ENCODE results near the gene USP16.

USP16 gene

DNA sequence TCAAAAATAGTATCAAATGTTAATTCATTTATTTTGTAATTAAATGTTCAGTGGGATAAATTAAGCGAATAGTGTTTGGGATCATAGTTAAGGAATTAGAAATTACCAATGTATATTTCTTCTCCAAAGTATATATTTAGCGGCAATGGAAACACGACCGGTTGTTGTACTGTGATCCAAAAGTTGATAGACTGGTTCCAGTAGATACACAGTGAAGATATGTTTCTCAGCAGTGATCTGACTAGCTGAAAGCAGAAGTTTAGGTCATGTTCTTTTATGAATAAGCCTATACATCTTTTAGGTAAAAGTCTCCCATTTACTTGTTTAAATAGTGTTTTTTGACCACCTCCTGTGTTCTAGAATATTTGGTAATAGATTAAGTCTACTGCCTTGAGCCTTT is 8.8 kb downstream of the USP16 start:
- no peak for DNase-seq (ENCODE audit: low read depth in 1 of 2, low spot score in 1 of 2)

DNA sequence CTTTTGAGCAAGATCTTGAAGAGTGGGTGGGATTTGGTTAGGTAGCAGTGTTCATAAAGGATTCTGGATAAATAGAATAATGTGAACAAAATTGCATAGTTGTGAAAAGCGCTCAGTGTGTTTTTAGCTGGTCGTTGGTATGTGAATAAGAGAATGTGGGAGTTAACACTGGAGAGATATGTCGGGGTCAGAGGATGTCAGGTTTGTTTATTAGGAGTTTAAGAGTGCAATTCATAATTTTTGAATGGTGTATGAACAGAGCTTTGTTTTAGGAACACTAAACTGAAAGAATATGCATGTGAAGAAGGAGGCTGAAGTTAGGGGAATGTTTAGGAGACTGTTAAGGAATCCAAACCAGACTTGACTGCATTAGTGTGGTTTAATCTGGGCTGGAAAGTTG is 9.4 kb downstream of the USP16 start:
- no peak for DNase-seq (ENCODE audit: low read depth in 1 of 2, low spot score in 1 of 2)

DNA sequence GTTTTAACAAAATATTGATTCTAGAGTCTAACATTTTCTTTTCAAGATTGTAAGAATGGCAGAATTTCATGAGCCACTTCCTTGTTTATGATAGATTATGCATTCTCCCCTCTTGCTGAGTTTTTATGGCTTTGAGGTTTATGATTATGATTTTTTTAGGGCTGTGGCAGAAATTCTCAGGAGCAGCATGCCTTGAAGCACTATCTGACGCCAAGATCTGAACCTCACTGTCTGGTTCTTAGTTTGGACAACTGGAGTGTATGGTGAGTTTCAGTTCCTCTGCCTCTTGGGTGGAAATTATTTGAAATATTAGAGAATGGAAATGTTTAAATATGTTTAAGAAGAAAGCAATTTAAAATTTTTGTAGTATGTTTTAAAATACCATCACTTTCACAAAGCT is 10.2 kb downstream of the USP16 start:
- no peak for DNase-seq (ENCODE audit: low read depth in 1 of 2, low spot score in 1 of 2)

DNA sequence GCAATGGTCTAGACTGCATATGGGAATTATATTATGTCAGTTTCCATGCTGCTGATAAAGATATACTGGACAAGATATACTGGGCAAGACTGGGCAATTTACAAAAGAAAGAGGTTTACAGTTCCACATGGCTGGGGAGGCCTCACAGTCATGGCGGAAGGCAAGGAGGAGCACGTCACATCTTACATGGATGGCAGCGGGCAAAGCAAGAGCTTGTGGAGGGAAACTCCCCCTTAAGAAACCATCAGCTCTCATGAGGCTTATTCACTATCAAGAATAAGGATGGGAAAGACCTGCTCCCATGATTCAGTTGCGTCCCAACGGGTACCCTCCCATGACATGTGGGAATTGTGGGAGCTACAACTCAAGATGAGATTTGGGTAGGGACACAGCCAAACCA is 27.8 kb downstream of the USP16 start:
- DNase-seq (ENCODE audit: low read depth in 1 of 2, low spot score in 1 of 2), result no peak

DNA sequence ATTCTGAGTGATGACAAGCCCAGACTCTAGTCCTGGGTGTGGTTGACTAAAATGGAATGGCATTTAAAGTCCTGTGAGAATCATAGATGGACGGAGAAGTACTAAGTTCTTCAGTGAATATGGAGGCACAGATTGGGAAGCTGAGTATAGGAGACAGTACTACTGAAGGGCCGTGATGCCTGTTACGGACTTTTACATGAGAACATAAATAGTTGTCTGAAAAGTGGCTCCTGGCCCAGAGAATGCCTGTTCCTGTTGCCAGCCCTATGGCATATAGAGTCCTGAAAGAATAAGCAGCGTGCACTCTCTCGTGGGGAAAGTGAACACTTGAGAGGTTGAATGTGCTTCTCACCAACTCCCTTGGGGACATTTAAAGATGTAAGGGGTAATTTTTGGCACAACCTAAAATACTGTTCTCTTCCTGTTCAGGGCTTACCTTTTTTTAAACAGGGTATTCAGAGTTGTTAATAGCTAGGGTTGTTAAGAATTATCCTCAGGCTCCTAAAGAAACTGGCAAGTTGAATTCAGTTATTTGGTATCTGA is 28.6 kb downstream of the USP16 start:
- no peak for DNase-seq (ENCODE audit: low read depth in 1 of 2, low spot score in 1 of 2)

DNA sequence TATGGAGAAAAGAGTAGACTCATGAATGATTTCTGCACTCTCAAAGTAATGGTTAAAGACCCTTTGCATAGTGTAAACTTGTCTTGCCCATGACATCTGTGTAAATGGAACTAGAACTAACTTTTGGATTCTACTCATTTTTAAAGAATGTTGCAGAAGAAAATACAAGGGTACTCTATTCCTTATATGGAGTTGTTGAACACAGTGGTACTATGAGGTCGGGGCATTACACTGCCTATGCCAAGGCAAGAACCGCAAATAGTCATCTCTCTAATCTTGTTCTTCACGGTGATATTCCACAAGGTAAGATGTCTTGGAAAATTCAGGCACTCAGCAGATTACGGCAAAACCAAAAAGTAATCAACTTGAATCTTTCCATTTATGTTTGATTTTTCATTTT is 29.2 kb downstream of the USP16 start:
- no peak for DNase-seq (ENCODE audit: low read depth in 1 of 2, low spot score in 1 of 2)

DNA sequence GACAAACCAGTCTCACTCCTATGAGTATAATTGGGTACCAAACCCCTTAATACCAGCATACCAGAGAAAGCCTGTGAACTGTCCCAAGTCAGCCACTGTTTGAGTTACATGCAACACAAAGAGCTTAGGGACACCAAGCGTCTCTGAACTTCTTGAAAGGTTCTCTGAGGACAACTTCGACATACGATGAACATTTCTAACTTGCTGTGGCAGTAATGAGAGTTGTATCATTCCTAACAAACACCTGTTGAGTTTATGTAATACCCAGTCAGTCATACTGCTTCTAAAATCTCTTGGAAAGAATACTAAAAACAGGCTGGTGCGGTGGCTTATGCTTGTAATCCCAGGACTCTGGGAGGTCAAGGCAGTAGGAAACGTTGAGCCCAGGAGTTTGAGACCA is 30.6 kb downstream of the USP16 start:
- no peak for DNase-seq (ENCODE audit: low read depth in 1 of 2, low spot score in 1 of 2)

DNA sequence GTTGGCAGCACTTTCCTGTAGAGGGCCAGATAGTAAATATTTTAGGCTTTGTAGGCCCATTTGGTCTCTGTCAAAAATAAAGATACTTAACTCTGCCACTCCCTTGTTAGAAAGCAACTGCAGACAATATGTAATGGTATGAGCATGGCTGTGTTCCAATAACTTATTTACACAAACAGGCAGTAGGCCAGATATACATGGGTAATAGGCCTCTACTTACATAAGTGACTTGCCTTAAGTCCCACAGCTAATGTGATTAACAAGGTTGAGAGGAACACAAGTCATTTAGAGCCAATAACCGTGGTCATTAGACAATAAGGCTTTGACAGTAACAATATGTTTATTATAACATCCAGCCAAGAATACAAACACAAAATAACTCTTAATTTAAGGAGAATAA is 31.5 kb downstream of the USP16 start:
- DNase-seq (ENCODE audit: low read depth in 1 of 2, low spot score in 1 of 2), result no peak

DNA sequence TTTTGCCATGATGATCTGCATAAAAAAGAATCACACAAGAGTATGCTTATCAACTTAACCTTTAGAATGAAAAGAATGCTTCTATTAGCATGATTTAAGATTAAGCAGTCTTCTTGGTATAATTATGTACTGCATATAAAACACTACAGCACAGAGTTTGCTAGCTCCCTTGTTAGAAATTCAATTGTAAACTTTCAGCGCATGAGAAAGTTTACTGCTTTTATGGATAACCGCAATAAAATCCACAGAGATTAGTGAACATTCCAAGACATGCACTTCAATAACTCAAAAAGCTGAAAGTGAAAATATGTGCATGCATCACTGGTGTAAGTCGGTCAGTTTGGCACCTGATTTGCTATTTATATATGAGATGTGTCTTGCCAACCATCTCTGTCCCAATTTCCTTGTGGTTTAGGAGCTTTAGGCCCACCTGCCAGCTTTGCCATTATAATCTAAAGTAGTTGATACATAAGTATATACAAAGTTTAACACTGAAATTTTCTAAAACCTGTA is 32.1 kb downstream of the USP16 start:
- no peak for DNase-seq (ENCODE audit: low read depth in 1 of 2, low spot score in 1 of 2)

DNA sequence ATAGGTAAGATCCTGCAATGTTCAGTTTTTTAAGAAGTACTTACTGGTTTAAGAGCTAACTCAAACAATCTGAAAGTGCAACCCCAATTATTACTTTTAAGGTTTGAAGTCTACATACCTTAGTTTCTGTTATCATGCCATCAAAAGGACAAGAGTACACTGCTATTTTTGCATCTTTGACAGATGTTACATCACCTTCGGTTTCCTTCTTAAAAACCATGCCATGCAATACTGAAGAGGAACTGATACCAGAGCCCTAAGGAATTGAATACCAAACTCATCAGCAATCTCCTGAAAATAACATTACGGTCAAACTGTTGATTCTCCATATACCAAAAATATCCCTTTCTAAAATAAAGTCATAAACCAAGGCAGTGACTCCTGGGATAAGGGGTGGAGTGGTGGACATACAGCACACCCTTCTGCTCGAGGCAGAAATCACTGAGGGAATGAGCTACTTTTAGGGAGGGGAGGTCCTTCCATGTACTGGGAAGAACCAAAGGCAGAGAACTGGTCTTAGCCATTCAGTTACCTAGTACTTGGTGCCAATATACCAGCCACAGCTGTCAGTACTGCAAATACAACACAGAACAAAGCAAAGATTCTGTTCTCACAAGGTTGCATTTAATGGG is 40.5 kb downstream of the USP16 start:
- DNase-seq (ENCODE audit: low read depth in 1 of 2, low spot score in 1 of 2), result no peak

DNA sequence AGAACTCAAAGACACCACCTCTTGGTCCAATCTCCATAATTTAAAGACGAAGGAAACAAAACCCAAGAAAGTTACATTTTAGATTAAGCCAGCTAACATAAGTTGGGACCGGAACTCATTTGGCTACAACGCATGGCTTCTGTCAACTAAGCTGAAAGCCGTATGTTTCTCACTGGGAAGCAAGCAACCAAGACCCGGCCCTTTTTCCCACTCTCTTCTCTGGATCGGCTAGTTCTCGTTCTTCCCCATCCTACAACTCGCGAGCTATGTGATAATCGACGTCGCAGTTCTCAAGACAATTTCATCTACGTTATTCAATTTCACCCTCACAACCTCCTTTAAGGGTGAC is 48.4 kb downstream of the USP16 start:
- no peak for DNase-seq (ENCODE audit: low read depth in 1 of 2, low spot score in 1 of 2)

DNA sequence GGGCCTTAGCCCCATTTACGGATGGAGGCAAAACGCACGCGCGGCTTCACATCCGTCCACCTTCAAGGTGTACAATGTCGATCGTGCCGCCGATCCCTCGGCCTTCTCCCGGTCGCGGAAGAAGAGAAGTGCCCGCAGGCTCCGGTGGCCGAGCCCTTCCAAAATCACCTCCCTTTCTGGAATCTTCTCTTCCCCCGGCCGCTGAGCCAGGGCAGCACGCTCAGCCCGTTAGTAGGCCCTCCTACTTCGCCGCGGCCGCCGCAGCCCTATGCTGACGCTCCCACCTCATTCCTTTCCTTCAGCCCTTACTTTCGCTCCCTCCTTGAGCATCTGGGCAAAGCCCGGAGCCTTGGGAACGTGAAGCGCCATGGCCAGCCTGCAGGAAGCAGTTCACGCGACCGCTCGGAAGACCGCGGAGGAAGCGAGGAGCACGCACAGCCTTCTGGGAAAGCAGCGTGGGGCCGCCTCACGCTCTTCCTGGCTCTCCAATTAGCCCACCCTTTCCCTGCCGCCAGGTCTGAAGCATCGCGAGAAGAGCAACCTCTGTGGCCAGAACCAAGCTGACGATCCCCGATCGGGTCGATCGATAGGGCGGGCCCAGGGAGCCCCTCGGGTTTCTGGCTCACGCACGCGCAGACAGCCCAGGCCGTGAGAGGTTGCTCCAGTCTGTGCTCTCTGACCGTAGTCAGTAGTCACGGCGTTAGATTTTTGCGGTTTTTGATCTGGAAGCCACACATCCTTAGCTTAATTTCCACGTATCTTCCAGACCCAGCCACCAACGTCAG is 48.9 kb downstream of the USP16 start, which contains the start of gene CCT8:
TSS of gene CCT8 (minus strand) at position 427 of the 785 bp plus-strand sequence. CDS start at position 369, 58 bp downstream.
- peak; percentile 95 to 97 for DNase-seq (ENCODE audit: low read depth in 1 of 2, low spot score in 1 of 2)

DNA sequence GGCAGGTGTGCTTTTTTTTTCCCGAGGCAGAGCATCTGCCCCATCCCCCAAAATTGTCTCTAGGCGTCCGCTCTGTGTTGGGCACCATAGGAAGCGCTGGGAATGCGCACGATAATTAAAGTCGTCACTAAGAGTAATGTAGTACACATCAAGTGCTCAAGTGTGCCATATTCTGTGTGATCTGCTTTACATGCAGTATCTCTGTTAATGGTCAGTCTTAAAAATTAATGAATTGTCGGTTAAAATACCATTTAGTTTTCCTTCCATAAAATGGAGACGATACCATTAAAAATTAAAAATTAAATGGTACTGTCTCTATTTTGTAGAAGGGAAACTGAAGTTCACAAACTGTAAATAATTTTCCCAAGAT is 49.5 kb downstream of the USP16 start:
- DNase-seq (ENCODE audit: low read depth in 1 of 2, low spot score in 1 of 2), result no peak

DNA sequence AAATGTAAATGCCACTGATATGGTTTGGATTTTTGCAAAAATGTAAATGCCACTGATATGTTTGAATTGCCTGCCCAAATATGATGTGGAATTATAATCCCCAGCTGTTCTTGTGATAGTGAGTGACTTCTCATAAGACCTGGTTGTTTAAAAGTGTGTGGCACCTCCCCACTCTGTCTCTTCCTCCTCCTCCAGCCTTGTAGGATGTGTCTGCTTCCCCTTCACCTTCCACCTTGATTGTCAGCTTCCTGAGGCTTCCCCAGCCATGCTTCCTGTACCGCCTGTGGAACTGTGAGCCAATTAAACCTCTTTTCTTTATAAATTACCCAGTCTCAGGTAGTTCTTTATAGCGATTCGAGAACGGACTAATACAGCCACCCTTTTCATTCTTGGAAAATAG is 50.3 kb downstream of the USP16 start:
- no peak for DNase-seq (ENCODE audit: low read depth in 1 of 2, low spot score in 1 of 2)

DNA sequence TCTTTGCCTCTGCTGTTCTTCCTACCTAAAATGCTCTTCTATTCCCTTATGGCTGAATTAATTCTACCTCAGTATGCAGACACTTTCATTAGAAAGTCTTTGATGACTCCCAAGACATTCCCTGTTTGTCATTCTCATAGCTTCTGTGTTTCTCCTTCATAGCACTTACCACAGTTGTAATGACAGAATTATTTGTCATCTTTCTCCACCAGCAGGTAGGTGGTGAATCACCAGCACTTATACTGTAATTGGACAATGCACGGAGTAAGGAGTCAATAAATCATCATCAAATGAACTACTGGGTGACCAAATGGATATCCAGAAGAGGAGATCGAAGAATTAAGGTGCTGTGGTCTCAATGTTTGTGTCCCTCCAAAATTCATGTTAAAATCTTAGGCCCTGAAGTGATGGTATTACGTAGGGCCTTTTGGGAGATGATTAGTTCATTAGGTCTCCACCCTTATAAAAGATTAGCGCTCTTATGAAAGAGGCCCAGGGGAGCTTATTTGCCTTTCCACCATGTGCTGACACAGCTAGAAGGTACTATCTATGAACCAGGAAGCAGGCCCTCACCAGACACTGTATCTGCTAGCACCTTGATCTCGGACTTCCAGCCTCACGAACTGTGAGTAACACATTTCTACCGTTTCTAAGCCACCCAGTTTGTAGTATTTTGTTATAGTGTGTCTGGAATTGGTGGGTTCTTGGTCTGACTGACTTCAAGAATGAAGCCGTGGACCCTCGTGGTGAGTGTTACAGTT is 51.4 kb downstream of the USP16 start:
- DNase-seq (ENCODE audit: low read depth in 1 of 2, low spot score in 1 of 2), result no peak

DNA sequence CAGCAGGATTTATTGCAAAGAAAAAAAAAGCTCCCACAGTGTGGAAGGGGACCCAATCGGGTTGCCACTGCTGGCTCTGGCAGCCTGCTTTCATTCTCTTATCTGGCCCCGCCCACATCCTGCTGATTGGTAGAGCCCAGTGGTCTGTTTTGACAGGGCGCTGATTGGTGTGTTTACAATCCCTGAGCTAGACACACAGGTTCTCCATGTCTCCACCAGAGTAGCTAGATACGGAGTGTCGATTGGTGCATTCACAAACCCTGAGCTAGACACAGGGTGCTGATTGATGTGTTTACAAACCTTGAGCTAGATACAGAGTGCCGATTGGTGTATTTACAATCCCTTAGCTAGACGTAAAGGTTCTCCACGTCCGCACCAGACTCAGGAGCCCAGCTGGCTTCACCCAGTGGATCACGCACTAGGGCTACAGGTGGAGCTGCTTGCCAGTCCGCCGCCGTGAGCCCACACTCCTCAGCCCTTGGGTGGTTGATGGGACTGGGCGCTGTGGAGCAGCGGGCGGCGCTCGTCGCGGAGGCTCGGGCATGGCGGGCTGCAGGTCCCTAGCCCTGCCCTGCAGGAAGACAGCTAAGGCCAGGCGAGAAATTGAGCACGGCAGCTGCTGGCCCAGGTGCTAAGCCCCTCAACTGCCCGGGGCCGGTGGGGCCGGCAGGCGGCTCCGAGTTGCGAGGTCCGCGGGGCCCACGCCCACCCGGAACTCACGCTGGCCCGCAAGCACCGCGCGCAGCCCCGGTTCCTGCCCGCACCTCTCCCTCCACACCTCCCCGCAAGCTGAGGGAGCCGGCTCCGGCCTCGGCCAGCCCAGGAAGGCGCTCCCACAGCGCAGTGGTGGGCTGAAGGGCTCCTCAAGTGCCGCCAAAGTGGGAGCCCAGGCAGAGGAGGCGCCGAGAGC is 52.5 kb downstream of the USP16 start:
- DNase-seq (ENCODE audit: low read depth in 1 of 2, low spot score in 1 of 2), result peak; percentile 32 to 52

DNA sequence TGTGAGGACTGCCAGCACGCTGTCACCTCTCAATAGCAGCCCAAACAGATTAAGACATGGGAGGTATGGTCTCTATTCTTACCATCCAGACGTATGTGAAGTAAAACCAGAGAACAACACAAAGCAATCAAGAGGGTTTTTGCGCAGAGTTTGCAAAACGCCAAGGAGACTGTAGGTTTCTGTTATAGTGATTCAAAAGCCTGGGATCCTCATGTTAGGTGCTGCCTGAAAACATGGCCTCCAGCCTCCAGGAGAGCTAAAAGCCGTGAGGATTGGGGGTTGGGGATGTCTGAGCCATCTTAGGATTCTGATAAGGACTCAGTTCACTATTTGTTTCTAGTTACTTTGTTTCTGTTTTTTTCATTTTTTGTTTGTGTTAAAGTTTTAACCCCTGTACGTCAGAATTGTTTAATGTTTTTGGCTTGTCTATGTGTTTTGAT is 53.2 kb downstream of the USP16 start:
- no peak for DNase-seq (ENCODE audit: low read depth in 1 of 2, low spot score in 1 of 2)

DNA sequence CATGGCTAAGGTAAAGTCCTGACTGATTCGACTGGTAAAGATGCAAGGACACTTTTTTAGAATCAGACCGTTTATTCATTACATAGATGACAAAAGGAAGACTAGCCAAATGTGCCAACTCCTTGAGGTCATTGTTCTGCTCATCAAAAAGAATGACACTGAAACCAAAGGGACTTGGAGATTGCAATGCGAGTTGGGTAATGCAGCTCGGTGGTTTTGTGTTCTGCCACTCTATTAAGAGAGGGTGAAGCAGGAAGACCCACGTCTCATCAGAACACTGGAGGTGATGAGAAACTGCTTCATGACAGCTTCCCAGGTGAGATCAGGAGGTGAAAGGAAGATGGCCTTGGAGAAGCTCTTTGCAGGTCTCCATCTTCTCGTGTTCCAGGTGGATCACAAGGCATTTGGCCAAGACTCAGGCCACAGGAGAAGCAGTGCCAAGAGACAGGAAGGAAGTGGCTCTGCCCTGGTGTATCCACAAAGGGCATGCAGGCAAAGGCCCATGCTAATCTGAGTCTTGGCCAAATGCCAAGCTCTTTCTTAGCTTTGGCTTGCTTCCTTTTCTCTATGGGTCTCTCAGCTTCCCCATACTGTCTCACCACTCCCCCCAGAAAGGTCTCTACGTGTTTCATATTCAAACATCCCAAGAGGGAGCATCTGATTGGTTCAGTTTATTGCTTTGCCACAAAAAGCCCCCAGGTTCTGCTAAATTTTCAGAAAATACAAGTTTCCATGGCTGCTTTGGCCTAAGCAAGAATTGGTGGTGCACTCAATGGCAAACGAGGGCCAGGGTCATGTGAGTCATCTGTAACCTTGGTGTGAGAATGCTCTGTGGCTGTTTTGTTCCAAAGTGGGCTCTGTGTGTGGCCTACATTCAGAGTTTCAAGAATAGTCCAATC is 54.6 kb downstream of the USP16 start:
- DNase-seq (ENCODE audit: low read depth in 1 of 2, low spot score in 1 of 2), result no peak

DNA sequence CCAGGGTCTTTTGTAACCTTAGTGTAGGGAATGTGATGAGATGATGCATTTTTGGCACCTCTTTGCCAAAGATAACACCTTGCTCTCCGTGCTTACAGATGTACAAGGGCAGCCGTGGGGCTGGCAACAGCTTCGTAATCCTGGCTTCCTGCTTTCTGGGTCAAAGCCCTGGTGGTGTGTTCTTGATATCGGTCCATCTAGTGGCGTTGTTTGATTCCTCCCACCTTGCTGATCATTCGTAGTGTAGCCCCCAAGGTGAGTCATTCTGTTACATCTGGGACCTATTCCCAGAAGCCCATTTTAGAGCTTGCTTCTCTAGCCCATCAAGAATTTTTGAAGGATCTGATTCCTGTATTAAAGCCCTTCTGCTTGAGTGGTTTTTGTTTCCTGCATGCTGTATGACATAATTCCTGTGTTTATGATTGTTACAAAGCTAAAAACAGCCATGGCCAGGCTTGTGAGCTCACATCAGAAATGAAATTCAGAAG is 56.0 kb downstream of the USP16 start:
- no peak for DNase-seq (ENCODE audit: low read depth in 1 of 2, low spot score in 1 of 2)

All from activated T-helper 1 cell treated with anti-CD3 and anti-CD28 coated beads, Interleukin-2, amount 50 U/mL, for 16 hours (primary cell).